Sigmoid colon (tissue), 7 donors: ENCODE measurements around the gene HIRIP3. TPM values are rescaled to one million over a fixed set of nuclear protein-coding genes. Genes with fewer than 3 reads are reported as not detected.

Experiments used
- DNase-seq: peaks from one replicate; pipeline ENCODE4 v3.0.0-alpha.2; 2019
- H3K27ac ChIP-seq, 4 donors: fragments of 200-600 bp; sonication (generic); one replicate each; pipeline ENCODE4 v1.5.1; 2016 to 2019; ENCODE audit warnings: mild to moderate bottlenecking in 1 of 4
- H3K27me3 ChIP-seq, 3 donors: fragments of 200-600 bp; sonication (generic); one replicate each; pipeline ENCODE4 v1.5.1; 2019; ENCODE audit warnings: mild to moderate bottlenecking in 1 of 3
- H3K36me3 ChIP-seq, 4 donors: fragments of 200-600 bp; sonication (generic); one replicate each; pipeline ENCODE4 v1.5.1; 2016 to 2019
- H3K4me1 ChIP-seq, 4 donors: fragments of 200-600 bp; sonication (generic); one replicate each; pipeline ENCODE4 v1.5.1; 2017 to 2019
- H3K4me3 ChIP-seq, 4 donors: fragments of 200-600 bp; sonication (generic); one replicate each; pipeline ENCODE4 v1.5.1; 2017 to 2019; ENCODE audit warnings: mild to moderate bottlenecking in 2 of 4, moderate library complexity in 1 of 4
- H3K9me3 ChIP-seq, 4 donors: fragments of 200-600 bp in 3 of 4; sonication (generic) in 3 of 4; one replicate each; pipeline versions ENCODE4 v1.5.1 to v1.6.1; 2013 to 2019
- EP300 ChIP-seq, 4 donors: sonication (generic); formaldehyde crosslinking; IDR thresholded peaks; one replicate each; pipeline ENCODE4 v1.6.1; 2017; ENCODE audit warnings: antibody characterized with exemption in 4 of 4
- POLR2A ChIP-seq, 2 donors: fragments of 450-650 bp; IDR thresholded peaks; one replicate each; pipeline ENCODE4 v1.6.1; 2016; ENCODE audit warnings: antibody characterized with exemption in 2 of 2, mild to moderate bottlenecking in 2 of 2, moderate library complexity in 2 of 2
- POLR2AphosphoS5 ChIP-seq, 4 donors: sonication (generic); formaldehyde crosslinking; IDR thresholded peaks; one replicate each; pipeline ENCODE4 v1.6.1; 2017; ENCODE audit warnings: antibody characterized with exemption in 4 of 4
- WGBS, 2 donors: extraction: QIAGEN DNeasy Blood & Tissue Kit; methylation state at CpG; one replicate each; pipeline ENCODE4 v1.1.7; 2013; 5-methylcytosine and 5-hydroxymethylcytosine counted together
- intact Hi-C: fragments of 100-400 bp; cut with DNase I; formaldehyde crosslinking; loops from one replicate; pipeline ENCODE4 v1.15.1; 2023
- polyA plus RNA-seq, 3 donors: library from polyadenylated mRNA; stranded (reverse); fragments of 200-250 nt; gene quantifications; one replicate each; pipeline ENCODE4 v1.2.3, GENCODE V29; 2013
- total RNA-seq, 4 donors: library from RNA; depleted of rRNA; stranded (reverse); fragments of >200 nt; gene quantifications; one replicate each; pipeline ENCODE4 v1.1.0, GENCODE V29; 2016
- TF ChIP-seq, protein P1 (sequence below), 4 experiments: fragments of 450-650 bp in 3 of 4; fragments of 200-600 bp in 1 of 4; IDR thresholded peaks; one replicate each; pipeline ENCODE4 v1.5.1; 2016 to 2019; ENCODE audit warnings: antibody characterized with exemption in 4 of 4, mild to moderate bottlenecking in 3 of 4, moderate library complexity in 2 of 4
- donor health status: healthy with polysubstance abuse.
- donor health status: Bipolar disorder and iron deficiency.
- donor health status: healthy.

The HIRIP3 gene
- total and polyA plus RNA-seq, 7 donors = 9.0 to 22.7 (median 15.8) TPM

DNA sequence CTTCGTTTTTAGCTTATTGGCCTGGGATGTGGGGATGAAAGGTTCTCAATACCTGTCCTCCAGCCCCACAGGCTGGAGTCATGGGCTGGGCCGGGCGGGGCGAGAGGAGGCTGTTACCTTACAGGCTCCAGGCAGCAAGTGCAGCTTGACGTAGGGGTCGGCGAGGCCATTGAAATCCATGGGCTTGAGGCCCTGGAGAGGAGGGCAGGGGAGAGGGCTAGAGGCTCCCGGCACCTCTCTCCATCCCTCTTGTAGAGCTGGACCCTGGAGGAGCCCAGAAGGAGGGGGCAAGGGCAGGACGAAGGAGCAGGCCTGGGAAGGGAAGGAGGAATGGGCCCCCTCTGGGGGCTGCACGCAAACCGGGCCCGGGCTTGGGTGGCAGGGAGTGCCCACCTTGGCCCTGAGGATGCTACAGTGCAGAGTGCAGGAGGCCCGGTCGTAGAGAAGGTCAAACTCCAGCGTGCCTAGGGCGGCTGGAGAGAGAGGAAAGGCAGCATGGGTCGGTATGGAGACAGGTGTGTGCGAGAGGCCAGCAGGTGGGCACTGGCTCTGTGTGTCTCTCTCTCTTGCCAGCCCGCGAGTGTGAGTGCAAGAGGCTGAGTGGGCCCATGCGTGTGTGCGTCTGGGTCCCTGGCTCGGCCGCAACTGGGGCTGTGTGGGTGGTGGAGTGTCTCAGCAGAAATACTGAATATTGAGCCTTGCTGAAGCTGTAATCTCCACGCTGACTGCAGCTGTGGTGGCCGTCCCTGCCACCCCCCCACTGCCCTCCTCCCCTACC, 13.9 kb upstream of the HIRIP3 start:
- intact Hi-C loops = no loop called here
- H3K9me3 ChIP-seq = no peaks in the 10 kb centered on the region
- 22 to 51% methylated on average over 26 of the region's 26 CpGs for WGBS, 2 donors
- peaks cover 24 to 47% (median 41%) of the 10 kb centered on the region in 3 donors for H3K27me3 ChIP-seq
- peaks cover 0 to 28% (median 24%) of the 10 kb centered on the region in 4 donors for H3K4me1 ChIP-seq
- no peak overlapping the region for H3K4me3 ChIP-seq
- DNase-seq = no peak
- TF ChIP-seq POLR2A (IDR thresholded peaks at IDR 0.05) = no peak
- TF ChIP-seq, protein P1, sequence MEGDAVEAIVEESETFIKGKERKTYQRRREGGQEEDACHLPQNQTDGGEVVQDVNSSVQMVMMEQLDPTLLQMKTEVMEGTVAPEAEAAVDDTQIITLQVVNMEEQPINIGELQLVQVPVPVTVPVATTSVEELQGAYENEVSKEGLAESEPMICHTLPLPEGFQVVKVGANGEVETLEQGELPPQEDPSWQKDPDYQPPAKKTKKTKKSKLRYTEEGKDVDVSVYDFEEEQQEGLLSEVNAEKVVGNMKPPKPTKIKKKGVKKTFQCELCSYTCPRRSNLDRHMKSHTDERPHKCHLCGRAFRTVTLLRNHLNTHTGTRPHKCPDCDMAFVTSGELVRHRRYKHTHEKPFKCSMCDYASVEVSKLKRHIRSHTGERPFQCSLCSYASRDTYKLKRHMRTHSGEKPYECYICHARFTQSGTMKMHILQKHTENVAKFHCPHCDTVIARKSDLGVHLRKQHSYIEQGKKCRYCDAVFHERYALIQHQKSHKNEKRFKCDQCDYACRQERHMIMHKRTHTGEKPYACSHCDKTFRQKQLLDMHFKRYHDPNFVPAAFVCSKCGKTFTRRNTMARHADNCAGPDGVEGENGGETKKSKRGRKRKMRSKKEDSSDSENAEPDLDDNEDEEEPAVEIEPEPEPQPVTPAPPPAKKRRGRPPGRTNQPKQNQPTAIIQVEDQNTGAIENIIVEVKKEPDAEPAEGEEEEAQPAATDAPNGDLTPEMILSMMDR (IDR thresholded peaks at IDR 0.05) = no peak
- no peak for TF ChIP-seq POLR2AphosphoS5 (IDR thresholded peaks at IDR 0.05)
- TF ChIP-seq EP300 (IDR thresholded peaks at IDR 0.05) = no peak
- H3K36me3 ChIP-seq = no peaks in the 10 kb centered on the region
- no peak overlapping the region for H3K27ac ChIP-seq

DNA sequence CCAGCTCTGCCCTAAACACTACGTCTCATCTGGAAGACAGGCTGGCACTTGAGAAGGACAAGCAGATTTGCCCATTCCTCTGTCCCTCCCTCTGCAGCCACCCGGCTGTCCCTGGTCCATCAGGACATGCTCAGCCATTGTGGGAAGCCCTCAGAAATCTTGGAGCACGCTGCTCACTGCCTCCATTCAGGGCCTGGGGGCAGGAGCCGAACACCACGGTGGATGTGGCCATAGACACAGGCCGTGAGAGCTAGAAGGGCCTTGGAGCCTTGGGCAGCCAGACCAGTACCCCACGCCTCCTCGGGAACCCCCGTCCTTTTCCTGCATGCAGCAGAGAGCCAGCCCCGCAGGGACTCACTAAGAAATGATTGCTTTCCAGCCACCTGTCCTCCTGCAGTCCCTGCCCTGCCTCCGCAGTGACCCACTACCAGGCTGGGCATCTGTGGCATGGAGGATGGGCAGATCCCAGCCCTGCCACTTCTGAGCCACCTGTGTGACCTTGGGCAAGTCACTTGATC, 12.0 kb upstream of the HIRIP3 start:
- no peak for TF ChIP-seq POLR2A (IDR thresholded peaks at IDR 0.05)
- peak in 1 of 4 donors; percentile 3 for TF ChIP-seq POLR2AphosphoS5 (IDR thresholded peaks at IDR 0.05)
- TF ChIP-seq, protein P1 (IDR thresholded peaks at IDR 0.05) = no peak
- no peak for TF ChIP-seq EP300 (IDR thresholded peaks at IDR 0.05)
- Histone ChIP-seq H3K9me3 (no peaks in the 10 kb centered on the region), H3K27ac (no peak overlapping the region), H3K36me3 (peaks cover 0 to 7% (median 0%) of the 10 kb centered on the region in 4 donors), H3K27me3 (peaks cover 24 to 42% (median 36%) of the 10 kb centered on the region in 3 donors), H3K4me1 (peaks cover 0 to 28% (median 24%) of the 10 kb centered on the region in 4 donors), H3K4me3 (no peak overlapping the region)
- no peak for DNase-seq
- intact Hi-C loops = no loop called here
- 73 to 84% methylated on average over 11 of the region's 11 CpGs for WGBS, 2 donors

DNA sequence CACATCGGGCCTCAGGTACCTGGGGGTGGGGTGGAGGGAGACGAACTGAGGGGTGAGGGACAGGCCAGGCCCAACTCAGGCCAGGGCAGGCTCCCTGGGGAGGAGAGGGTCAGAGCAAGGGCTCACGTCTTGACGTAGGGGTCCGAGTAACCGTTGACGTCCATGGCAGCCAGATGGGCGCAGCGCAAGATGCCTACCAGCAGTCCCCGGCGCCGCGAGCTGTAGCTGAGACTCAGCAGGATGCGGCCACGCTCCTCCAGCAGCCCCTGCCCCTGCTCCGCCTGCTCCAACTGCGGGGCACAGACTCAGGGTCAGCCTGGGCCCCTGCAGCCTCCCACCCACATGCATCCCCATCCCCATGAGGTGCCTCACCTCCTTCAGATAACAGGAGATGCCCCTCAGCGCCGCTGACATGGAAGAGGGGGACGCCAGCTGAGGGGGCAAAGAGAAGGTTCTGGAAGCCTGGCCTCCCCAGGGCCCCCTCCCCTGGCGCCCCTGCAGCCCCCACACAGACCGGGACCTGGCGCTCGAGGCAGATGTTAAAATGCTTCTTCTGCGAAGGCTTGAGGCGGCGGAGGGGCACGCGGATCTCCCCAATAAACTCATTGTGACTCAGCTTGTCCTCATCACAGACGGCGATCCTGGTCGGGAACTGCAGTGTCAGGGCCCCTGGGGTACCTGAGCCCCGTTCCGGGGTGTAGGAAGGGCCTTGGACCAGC, 11.4 kb upstream of the HIRIP3 start:
- Histone ChIP-seq H3K4me1 (peaks cover 0 to 28% (median 24%) of the 10 kb centered on the region in 4 donors), H3K9me3 (no peaks in the 10 kb centered on the region), H3K4me3 (no peak overlapping the region), H3K27ac (no peak overlapping the region), H3K27me3 (peaks cover 21 to 36% (median 30%) of the 10 kb centered on the region in 3 donors), H3K36me3 (peaks cover 0 to 14% (median 0%) of the 10 kb centered on the region in 4 donors)
- intact Hi-C loops = no loop called here
- TF ChIP-seq POLR2A (IDR thresholded peaks at IDR 0.05) = no peak
- TF ChIP-seq POLR2AphosphoS5 (IDR thresholded peaks at IDR 0.05) = no peak
- TF ChIP-seq, protein P1 (IDR thresholded peaks at IDR 0.05) = no peak
- TF ChIP-seq EP300 (IDR thresholded peaks at IDR 0.05) = no peak
- WGBS, 2 donors = 86 to 91% methylated on average over 34 of the region's 34 CpGs
- DNase-seq = no peak

DNA sequence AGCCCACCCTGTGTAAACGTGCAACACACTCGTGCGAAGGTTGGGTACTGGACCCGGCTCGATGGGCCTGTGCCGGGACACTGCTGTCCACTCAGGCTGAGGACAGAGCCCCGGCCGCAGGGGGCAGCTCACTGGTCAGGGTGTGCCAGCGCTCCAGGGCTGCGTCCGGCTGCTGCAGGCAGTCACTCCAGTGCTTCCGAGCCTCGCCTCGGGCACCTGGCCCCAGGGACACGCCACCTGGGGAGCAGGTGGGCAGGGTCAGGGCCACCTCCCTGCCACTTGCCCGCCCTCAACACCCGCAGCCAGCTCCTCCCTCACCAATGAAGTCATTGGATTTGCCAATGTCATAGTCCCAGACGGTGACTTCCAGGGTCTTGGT, 10.7 kb upstream of the HIRIP3 start:
- Histone ChIP-seq H3K27me3 (peaks cover 13 to 29% (median 23%) of the 10 kb centered on the region in 3 donors), H3K4me1 (peaks cover 0 to 21% (median 19%) of the 10 kb centered on the region in 4 donors), H3K36me3 (peaks cover 0 to 19% (median 2%) of the 10 kb centered on the region in 4 donors), H3K9me3 (no peaks in the 10 kb centered on the region), H3K4me3 (no peak overlapping the region), H3K27ac (no peak overlapping the region)
- no peak for DNase-seq
- WGBS, 2 donors = 56 to 85% methylated on average over 18 of the region's 18 CpGs
- TF ChIP-seq, protein P1 (IDR thresholded peaks at IDR 0.05) = no peak
- TF ChIP-seq EP300 (IDR thresholded peaks at IDR 0.05) (no peak), POLR2AphosphoS5 (IDR thresholded peaks at IDR 0.05) (no peak), POLR2A (IDR thresholded peaks at IDR 0.05) (no peak)
- intact Hi-C loops = no loop called here
